ENCODE data around the gene EPB41L4A.

GRCh38 chr5:112467485-112467884 is 48.4 kb upstream of the EPB41L4A start:
- TF ChIP-seq CTCF (IDR thresholded peaks at IDR 0.05): no peak
- no peak for TF ChIP-seq POLR2AphosphoS5 (IDR thresholded peaks at IDR 0.05)
